ENCODE measurements around the gene ZP2. TPM values are rescaled to one million over a fixed set of nuclear protein-coding genes. Genes with fewer than 3 reads are reported as not detected.
"Not testable (repeated sequence)": the region's sequence is repeated elsewhere in the genome, so short reads cannot be mapped to it uniquely, and the experiment has no call there.

The ZP2 gene
- total RNA-seq, 1 experiment from 2014 or later = not detected

DNA sequence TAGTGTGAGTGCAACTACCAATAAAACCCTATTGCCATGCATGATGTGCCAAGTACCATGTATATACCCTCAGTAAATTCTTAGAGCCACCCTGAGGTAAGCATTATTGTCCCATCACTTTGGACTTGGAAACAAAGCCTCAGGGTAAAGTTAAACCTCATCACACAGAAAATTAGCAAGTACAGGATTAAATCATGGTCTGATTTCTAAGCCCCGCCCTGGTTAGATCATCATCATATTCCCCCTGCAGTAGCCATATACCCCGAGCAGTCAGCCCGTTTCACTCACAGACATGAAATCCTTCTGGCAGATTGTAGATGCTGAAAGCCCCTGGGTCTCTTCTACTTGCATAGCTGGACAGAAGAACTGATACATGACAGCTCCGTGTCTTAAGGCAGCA lies 4.8 kb downstream of the ZP2 start:
- H2AFZ ChIP-seq (ENCODE audit: low read length) = no peak overlapping the region
- no peaks in the 10 kb centered on the region for H3K9me2 ChIP-seq (replicated peaks; ENCODE audit: insufficient read depth, low read length)
- no peak for DNase-seq
- H3K9me3 ChIP-seq (ENCODE audit: low read length) = no peaks in the 10 kb centered on the region
- no peaks in the 10 kb centered on the region for H3K4me1 ChIP-seq (ENCODE audit: low read length)
- no peaks in the 10 kb centered on the region for H3K27me3 ChIP-seq (ENCODE audit: low read length)
- no peak overlapping the region for H3K4me3 ChIP-seq (ENCODE audit: low read length)
- H3K27ac ChIP-seq (ENCODE audit: low read length) = no peak overlapping the region
- H3K9ac ChIP-seq (ENCODE audit: low read length) = no peak overlapping the region
- H4K20me1 ChIP-seq (ENCODE audit: insufficient read depth, low read depth, low read length) = no peaks in the 10 kb centered on the region
- no peaks in the 10 kb centered on the region for H3K79me2 ChIP-seq (ENCODE audit: low read length)
- no peak overlapping the region for H3K4me2 ChIP-seq (ENCODE audit: low read depth, low read length, poor library complexity, severe bottlenecking)
- H3K36me3 ChIP-seq (ENCODE audit: insufficient read depth, low read length) = no peaks in the 10 kb centered on the region

DNA sequence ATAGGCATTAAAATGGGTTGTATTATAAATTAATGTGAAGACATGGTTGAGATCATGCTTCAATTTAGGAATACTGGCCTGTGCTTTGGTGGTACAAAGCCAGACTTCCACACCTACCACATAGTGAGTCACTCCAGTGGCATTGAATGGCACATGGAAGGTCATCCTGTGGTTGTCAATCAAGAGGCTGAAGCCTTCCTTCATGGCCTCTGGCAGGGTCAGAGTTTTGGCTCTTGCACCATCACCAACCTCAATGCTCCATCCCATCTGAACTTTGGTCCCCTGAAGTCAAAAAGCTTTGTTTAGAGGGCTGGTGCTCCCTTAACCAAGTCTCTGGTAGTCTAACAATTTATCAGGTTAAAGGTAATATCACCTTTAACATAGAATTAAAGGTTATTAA lies 6.1 kb downstream of the ZP2 start:
- H3K4me1 ChIP-seq (ENCODE audit: low read length) = no peaks in the 10 kb centered on the region
- no peaks in the 10 kb centered on the region for H4K20me1 ChIP-seq (ENCODE audit: insufficient read depth, low read depth, low read length)
- H3K9me2 ChIP-seq (replicated peaks; ENCODE audit: insufficient read depth, low read length) = no peaks in the 10 kb centered on the region
- no peak overlapping the region for H3K27ac ChIP-seq (ENCODE audit: low read length)
- H3K36me3 ChIP-seq (ENCODE audit: insufficient read depth, low read length) = no peaks in the 10 kb centered on the region
- H3K4me2 ChIP-seq (ENCODE audit: low read depth, low read length, poor library complexity, severe bottlenecking) = no peak overlapping the region
- no peaks in the 10 kb centered on the region for H3K27me3 ChIP-seq (ENCODE audit: low read length)
- H3K9me3 ChIP-seq (ENCODE audit: low read length) = no peaks in the 10 kb centered on the region
- H2AFZ ChIP-seq (ENCODE audit: low read length) = no peak overlapping the region
- DNase-seq = no peak
- H3K4me3 ChIP-seq (ENCODE audit: low read length) = no peak overlapping the region
- H3K9ac ChIP-seq (ENCODE audit: low read length) = no peak overlapping the region
- no peaks in the 10 kb centered on the region for H3K79me2 ChIP-seq (ENCODE audit: low read length)

DNA sequence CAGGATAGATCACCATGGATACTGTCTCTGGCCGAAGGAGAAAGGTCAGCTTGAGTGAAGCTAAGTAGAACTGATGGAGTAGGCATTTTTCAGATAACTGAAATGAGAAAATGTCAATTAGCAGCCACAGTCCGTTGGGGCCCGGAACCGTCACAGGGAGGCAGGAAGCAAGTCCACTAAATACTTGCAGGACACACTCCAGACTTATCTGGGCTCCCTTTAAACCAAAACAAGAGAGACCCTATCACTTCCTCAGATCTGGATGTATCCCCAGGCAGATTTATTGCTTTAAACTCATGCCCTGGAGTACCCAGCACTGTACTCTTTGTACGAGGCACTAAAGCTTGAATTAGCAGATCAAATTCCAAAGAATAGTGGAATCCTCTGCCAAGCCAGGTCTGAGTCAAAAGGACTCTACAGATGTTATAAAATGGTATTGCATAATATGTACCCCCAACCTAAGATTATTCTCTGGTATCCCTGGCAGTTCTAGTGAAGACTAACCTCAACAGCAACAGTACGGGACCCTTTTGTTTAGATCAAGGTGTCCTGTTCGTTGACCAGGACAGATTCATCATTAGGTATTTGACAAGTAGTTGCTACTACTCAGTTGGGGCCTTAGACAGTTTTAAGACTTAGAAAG lies 8.1 kb downstream of the ZP2 start:
- Histone ChIP-seq H3K79me2 (ENCODE audit: low read length) (no peaks in the 10 kb centered on the region), H3K9me2 (replicated peaks; ENCODE audit: insufficient read depth, low read length) (no peaks in the 10 kb centered on the region), H3K4me2 (ENCODE audit: low read depth, low read length, poor library complexity, severe bottlenecking) (no peak overlapping the region), H3K9ac (ENCODE audit: low read length) (no peak overlapping the region), H2AFZ (ENCODE audit: low read length) (no peak overlapping the region), H4K20me1 (ENCODE audit: insufficient read depth, low read depth, low read length) (no peaks in the 10 kb centered on the region), H3K36me3 (ENCODE audit: insufficient read depth, low read length) (no peaks in the 10 kb centered on the region), H3K4me1 (ENCODE audit: low read length) (no peaks in the 10 kb centered on the region), H3K27me3 (ENCODE audit: low read length) (no peaks in the 10 kb centered on the region), H3K9me3 (ENCODE audit: low read length) (no peaks in the 10 kb centered on the region), H3K4me3 (ENCODE audit: low read length) (no peak overlapping the region), H3K27ac (ENCODE audit: low read length) (no peak overlapping the region)
- no peak for DNase-seq

DNA sequence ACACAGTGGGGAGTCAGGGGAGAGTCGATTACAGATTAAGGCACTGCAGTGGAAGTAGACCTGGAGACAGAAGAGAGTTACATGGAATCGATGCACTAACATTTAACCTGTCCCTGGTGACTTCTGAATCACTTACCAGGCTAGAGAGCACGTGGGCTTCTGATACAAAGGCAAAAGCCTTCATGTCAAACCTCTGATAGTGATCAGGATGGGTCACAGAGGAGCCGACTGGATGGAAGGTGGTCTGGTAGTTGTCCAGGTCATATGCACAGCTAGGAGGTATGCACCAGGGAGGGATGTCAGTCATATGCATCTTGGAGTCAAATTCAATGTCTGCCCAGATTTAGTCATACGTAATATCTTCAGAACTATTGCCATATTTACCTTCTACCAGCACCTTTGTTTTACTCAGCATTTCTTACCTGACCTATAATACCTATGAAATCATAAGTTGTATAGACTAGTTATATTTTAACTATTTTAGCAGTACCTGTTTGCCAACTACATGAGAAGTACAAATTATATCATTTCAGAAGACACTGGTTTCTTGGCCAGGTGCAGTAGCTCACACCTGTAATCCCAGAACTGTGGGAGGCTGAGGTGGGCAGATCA lies 11.7 kb downstream of the ZP2 start:
- Histone ChIP-seq H3K4me2 (ENCODE audit: low read depth, low read length, poor library complexity, severe bottlenecking) (no peak overlapping the region), H2AFZ (ENCODE audit: low read length) (no peak overlapping the region), H3K9me3 (ENCODE audit: low read length) (no peaks in the 10 kb centered on the region), H4K20me1 (ENCODE audit: insufficient read depth, low read depth, low read length) (no peaks in the 10 kb centered on the region), H3K4me1 (ENCODE audit: low read length) (peaks cover 10% of the 10 kb centered on the region), H3K36me3 (ENCODE audit: insufficient read depth, low read length) (no peaks in the 10 kb centered on the region), H3K4me3 (ENCODE audit: low read length) (no peak overlapping the region), H3K9ac (ENCODE audit: low read length) (no peak overlapping the region), H3K79me2 (ENCODE audit: low read length) (no peaks in the 10 kb centered on the region), H3K9me2 (replicated peaks; ENCODE audit: insufficient read depth, low read length) (no peaks in the 10 kb centered on the region), H3K27me3 (ENCODE audit: low read length) (no peaks in the 10 kb centered on the region), H3K27ac (ENCODE audit: low read length) (no peak overlapping the region)
- DNase-seq = no peak

DNA sequence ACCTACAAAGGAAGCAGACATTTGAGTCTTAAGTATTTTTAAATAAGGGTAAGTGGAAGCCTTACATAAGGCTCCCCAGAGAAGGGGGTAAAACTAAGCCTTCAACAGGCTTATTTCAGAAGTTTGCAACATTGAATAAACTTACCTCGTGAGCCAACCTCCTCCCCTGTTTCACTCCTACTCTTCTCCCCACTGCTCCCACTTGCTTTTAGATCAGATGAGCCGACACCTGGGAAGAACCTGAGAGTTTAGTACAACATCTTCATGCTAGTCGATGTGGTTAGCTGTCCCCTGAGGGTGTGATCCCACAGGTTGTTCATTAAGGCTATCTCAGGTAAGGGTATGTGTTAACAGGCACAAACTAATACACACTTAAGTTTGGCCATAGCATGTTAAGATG lies 13.8 kb downstream of the ZP2 start:
- Histone ChIP-seq H4K20me1 (ENCODE audit: insufficient read depth, low read depth, low read length) (no peaks in the 10 kb centered on the region), H3K36me3 (ENCODE audit: insufficient read depth, low read length) (no peaks in the 10 kb centered on the region), H3K27ac (ENCODE audit: low read length) (no peak overlapping the region)

DNA sequence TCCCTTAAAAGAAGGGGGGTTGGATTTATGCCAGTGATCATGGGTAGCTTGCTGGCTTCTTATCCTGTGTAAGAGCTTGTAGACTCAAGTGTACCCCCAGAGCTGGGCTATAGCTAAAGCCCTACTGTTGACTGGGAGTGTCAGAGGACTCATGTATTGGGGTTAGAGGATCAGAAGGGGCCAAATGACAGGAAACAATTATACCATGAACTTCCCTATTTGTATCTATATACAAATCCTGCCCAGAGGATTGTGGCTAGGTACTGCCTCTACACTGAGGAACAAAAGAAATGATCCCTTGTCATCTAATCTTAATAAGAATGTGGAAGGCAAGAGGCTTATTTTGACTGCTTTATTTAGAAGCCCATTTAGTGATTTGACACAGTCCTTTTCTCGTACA lies 14.3 kb downstream of the ZP2 start:
- Histone ChIP-seq H3K4me1 (ENCODE audit: low read length) (peaks cover 10% of the 10 kb centered on the region), H3K79me2 (ENCODE audit: low read length) (no peaks in the 10 kb centered on the region), H3K9ac (ENCODE audit: low read length) (no peak overlapping the region), H3K27me3 (ENCODE audit: low read length) (0 out of 2 replicates have a peak, but pooled peaks cover under 1% of the 10 kb centered on the region), H3K36me3 (ENCODE audit: insufficient read depth, low read length) (no peaks in the 10 kb centered on the region), H3K4me3 (ENCODE audit: low read length) (no peak overlapping the region), H2AFZ (ENCODE audit: low read length) (no peak overlapping the region), H3K27ac (ENCODE audit: low read length) (no peak overlapping the region), H4K20me1 (ENCODE audit: insufficient read depth, low read depth, low read length) (no peaks in the 10 kb centered on the region), H3K4me2 (ENCODE audit: low read depth, low read length, poor library complexity, severe bottlenecking) (no peak overlapping the region), H3K9me3 (ENCODE audit: low read length) (no peaks in the 10 kb centered on the region), H3K9me2 (replicated peaks; ENCODE audit: insufficient read depth, low read length) (no peaks in the 10 kb centered on the region)
- DNase-seq = no peak

More for the DNA sequence above, 13.8 kb downstream of the ZP2 start:
- H3K4me1 ChIP-seq (ENCODE audit: low read length) = peaks cover 10% of the 10 kb centered on the region
- H3K4me3 ChIP-seq (ENCODE audit: low read length) = no peak overlapping the region
- H2AFZ ChIP-seq (ENCODE audit: low read length) = no peak overlapping the region
- no peaks in the 10 kb centered on the region for H3K27me3 ChIP-seq (ENCODE audit: low read length)
- no peaks in the 10 kb centered on the region for H3K79me2 ChIP-seq (ENCODE audit: low read length)
- no peaks in the 10 kb centered on the region for H3K9me2 ChIP-seq (replicated peaks; ENCODE audit: insufficient read depth, low read length)
- H3K9me3 ChIP-seq (ENCODE audit: low read length) = no peaks in the 10 kb centered on the region
- no peak for DNase-seq
- no peak overlapping the region for H3K4me2 ChIP-seq (ENCODE audit: low read depth, low read length, poor library complexity, severe bottlenecking)
- H3K9ac ChIP-seq (ENCODE audit: low read length) = no peak overlapping the region

DNA sequence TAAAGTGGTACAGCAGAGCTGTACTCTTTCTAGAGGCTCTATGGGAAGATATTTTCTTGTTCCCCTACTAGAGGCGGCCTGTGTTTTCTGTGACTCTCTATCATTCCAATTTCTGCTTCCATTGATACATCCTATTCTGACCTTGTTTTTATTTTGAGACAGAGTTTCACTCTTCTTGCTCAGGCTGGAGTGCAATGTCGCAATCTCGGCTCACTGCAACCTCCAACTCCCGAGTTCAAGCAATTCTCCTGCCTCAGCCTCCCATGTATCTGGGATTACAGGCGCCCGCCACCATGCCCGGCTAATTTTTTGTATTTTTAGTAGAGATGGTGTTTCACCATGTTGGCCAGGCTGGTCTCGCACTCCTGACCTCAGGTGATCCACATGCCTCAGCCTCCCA lies 16.0 kb downstream of the ZP2 start:
- not testable (repeated sequence) for H3K9me3 ChIP-seq (ENCODE audit: low read length); H3K79me2 ChIP-seq (ENCODE audit: low read length); H3K4me2 ChIP-seq (ENCODE audit: low read depth, low read length, poor library complexity, severe bottlenecking); H3K9ac ChIP-seq (ENCODE audit: low read length); H2AFZ ChIP-seq (ENCODE audit: low read length); H3K4me3 ChIP-seq (ENCODE audit: low read length); H3K36me3 ChIP-seq (ENCODE audit: insufficient read depth, low read length); H3K27ac ChIP-seq (ENCODE audit: low read length); DNase-seq; H3K27me3 ChIP-seq (ENCODE audit: low read length); H3K9me2 ChIP-seq (replicated peaks; ENCODE audit: insufficient read depth, low read length); H4K20me1 ChIP-seq (ENCODE audit: insufficient read depth, low read depth, low read length)
- peaks cover 10% of the 10 kb centered on the region for H3K4me1 ChIP-seq (ENCODE audit: low read length)

DNA sequence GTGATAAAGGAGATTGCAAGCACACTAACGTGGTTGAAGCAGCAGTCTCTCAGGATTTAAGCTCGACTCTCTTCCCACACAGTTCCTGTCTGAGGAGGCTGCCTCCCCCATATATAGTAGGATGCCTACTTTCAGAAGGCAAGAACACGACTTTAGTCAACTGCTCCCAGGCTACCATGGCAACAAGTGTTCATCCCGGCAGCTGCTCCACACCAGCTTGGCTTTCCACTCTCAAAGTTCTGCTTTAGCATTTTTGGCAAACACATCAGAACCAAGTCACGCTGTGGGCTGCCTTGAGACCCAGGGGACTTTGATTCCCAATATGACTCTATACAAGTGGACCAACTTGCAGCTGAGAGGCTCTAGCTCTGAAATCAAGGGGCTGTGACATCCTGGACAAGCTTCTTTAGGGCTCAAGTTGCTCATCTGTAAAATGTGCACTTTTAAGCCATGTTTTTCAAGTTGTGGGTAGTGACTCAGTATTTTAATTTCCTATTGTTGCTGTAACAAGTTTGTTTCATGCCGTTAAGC lies 16.5 kb downstream of the ZP2 start:
- H3K4me2 ChIP-seq (ENCODE audit: low read depth, low read length, poor library complexity, severe bottlenecking) = no peak overlapping the region
- H3K27ac ChIP-seq (ENCODE audit: low read length) = no peak overlapping the region
- peaks cover 10% of the 10 kb centered on the region for H3K4me1 ChIP-seq (ENCODE audit: low read length)
- H3K4me3 ChIP-seq (ENCODE audit: low read length) = no peak overlapping the region
- no peak for DNase-seq
- H3K9me3 ChIP-seq (ENCODE audit: low read length) = no peaks in the 10 kb centered on the region
- H2AFZ ChIP-seq (ENCODE audit: low read length) = no peak overlapping the region
- H3K9ac ChIP-seq (ENCODE audit: low read length) = no peak overlapping the region
- H3K79me2 ChIP-seq (ENCODE audit: low read length) = no peaks in the 10 kb centered on the region
- H3K9me2 ChIP-seq (replicated peaks; ENCODE audit: insufficient read depth, low read length) = no peaks in the 10 kb centered on the region
- H3K27me3 ChIP-seq (ENCODE audit: low read length) = 0 out of 2 replicates have a peak, but pooled peaks cover 3% of the 10 kb centered on the region
- H4K20me1 ChIP-seq (ENCODE audit: insufficient read depth, low read depth, low read length) = no peaks in the 10 kb centered on the region
- no peaks in the 10 kb centered on the region for H3K36me3 ChIP-seq (ENCODE audit: insufficient read depth, low read length)
